Measurements from ENCODE around the gene TENM3. TPM values are rescaled to one million over a fixed set of nuclear protein-coding genes. Genes with fewer than 3 reads are reported as not detected.

The TENM3 gene
- total and polyA plus RNA-seq, 10 of the 15 experiments (the other 5 are each of a cell fraction or from before 2014, with no cell fraction given), result 0.01 to 1.7 (median 0.08) TPM; not detected in 2

- TF ChIP-seq ZNF592 (IDR thresholded peaks at IDR 0.05), result no peak
- TF ChIP-seq STAT1 (conservative IDR thresholded peaks at IDR 0.05), result no peak
- no peak for TF ChIP-seq ESRRA (IDR thresholded peaks at IDR 0.05; ENCODE audit: low read length)
- no peak for TF ChIP-seq RB1 (IDR thresholded peaks at IDR 0.05; ENCODE audit: borderline replicate concordance)
- no peak for TF ChIP-seq NR2F1 (conservative IDR thresholded peaks at IDR 0.05)
- no peak for TF ChIP-seq CHD2 (IDR thresholded peaks at IDR 0.05; ENCODE audit: borderline replicate concordance, low read depth, low read length)
Measured at GRCh38 chr4:182254026-182254780, 11.0 kb downstream of the TENM3 start (continued).

DNA sequence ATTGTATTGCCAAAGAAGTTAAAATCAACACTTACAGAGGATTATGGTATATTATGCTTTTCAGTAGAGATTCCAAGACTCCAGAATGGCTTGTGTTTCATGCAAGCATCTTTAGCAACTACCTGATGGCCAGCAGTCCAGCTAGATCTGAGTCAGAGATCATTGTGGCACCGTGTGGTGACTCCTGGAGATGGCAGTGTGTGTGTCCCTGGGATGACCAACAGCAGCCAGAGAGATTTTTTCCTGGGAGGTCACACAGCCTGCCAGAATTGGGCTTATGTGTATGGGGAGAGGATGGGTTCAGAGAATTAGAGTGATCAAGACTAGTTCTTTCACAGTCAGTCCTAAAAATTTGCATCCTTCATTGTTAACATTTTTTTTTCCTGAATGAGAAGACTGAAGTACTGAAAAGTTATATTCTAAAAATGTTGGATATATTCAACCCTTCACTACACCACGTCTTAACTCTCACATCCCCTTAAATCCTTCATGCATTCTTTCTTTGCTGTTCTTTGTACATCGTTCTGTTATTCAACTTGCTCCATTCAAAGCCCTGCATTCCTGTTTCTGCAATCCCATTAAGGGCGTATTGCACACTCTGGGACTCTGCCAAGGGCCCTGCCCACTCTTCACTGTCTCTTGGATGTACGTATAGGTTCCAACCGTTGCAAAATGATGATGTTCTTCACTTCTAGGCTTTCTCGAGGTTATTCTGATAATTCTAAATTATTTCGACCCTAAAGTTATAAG lies 12.4 kb downstream of the TENM3 start:
- no peak for ATAC-seq
- H3K36me3 ChIP-seq (ENCODE audit: control insufficient read depth in 2 of 2, insufficient read depth in 2 of 2, low read length in 1 of 2), result no peaks in the 10 kb centered on the region
- H3K9me3 ChIP-seq (replicated peaks; ENCODE audit: control insufficient read depth, insufficient read depth, low read length), result no peaks in the 10 kb centered on the region
- H3K27me3 ChIP-seq (replicated peaks in 1 of 2; ENCODE audit: control insufficient read depth in 2 of 2, insufficient read depth in 2 of 2, low read length in 1 of 2), result no peaks in the 10 kb centered on the region
- no peak for TF ChIP-seq ZBED1 (IDR thresholded peaks at IDR 0.05; ENCODE audit: borderline replicate concordance)
- no peak for TF ChIP-seq CBX5 (IDR thresholded peaks at IDR 0.05; ENCODE audit: low read depth)
- no peak for TF ChIP-seq HDAC2 (IDR thresholded peaks at IDR 0.05)
- SMC1A ChIA-PET (ENCODE audit: uncharacterized antibody, unreplicated experiment), result no interaction called here
- 10% methylated on average over 8 of the region's 8 CpGs for WGBS (ENCODE audit: insufficient coverage, insufficient replicate concordance, low lambda C conversion rate, missing lambda C conversion rate)
- H3K27ac ChIP-seq (ENCODE audit: control insufficient read depth, insufficient read depth), result no peak overlapping the region
- no peak overlapping the region for H3K9ac ChIP-seq (ENCODE audit: control insufficient read depth, insufficient read depth, low read length)
- POLR2A ChIA-PET, result no interaction called here
- FAIRE-seq, result no peak
- no peak overlapping the region for H3K4me2 ChIP-seq (ENCODE audit: control insufficient read depth, insufficient read depth)
- CTCF ChIA-PET, result no interaction called here
- H3K4me3 ChIP-seq, result no peak overlapping the region
- no peak for DNase-seq (ENCODE audit: low read depth, low spot score)
- H4K20me1 ChIP-seq (ENCODE audit: control insufficient read depth, insufficient read depth), result no peaks in the 10 kb centered on the region
- intact Hi-C loops (cut with micrococcal nuclease; ENCODE audit: unreplicated experiment), result no loop called here
- no TSS peak for BruUV-seq (replicated peaks)
- no peaks in the 10 kb centered on the region for H3K79me2 ChIP-seq (ENCODE audit: control insufficient read depth, insufficient read depth, low read length)
- no peak overlapping the region for H2AFZ ChIP-seq (ENCODE audit: control insufficient read depth, low read depth, low read length)
- in situ Hi-C loops (cut with MboI), result no loop called here
- H3K4me1 ChIP-seq (ENCODE audit: control insufficient read depth, insufficient read depth, low read length), result no peaks in the 10 kb centered on the region
- RAD21 ChIA-PET (ENCODE audit: unreplicated experiment), result no interaction called here

Data from GM12878 (cell line).